PC-3 (cell line): ENCODE data around the gene CLNK.

ENCODE experiments used
- CTCF ChIP-seq: fragments of 300-600 bp; sonication (generic); conservative IDR thresholded peaks from 2 replicates; pipeline ENCODE4 v1.5.1; 2017; ENCODE audit warnings: antibody characterized with exemption, low read depth, mild to moderate bottlenecking, low read length
- EZH2 ChIP-seq: fragments of 300-600 bp; sonication (generic); IDR thresholded peaks from one replicate; pipeline ENCODE4 v1.6.1; 2017; ENCODE audit warnings: antibody characterized with exemption, mild to moderate bottlenecking, low read length; ENCODE audit not compliant: unreplicated experiment
- EZH2phosphoT487 ChIP-seq: fragments of 300-600 bp; sonication (generic); IDR thresholded peaks from 2 replicates; pipeline ENCODE4 v1.6.1; 2018; ENCODE audit warnings: mild to moderate bottlenecking, antibody characterized with exemption, low read length, borderline replicate concordance

GRCh38 chr4:10571909-10572308 lies 112.7 kb downstream of the CLNK start:
- no peak for TF ChIP-seq EZH2
- TF ChIP-seq CTCF: no peak
- TF ChIP-seq EZH2phosphoT487: no peak
